PC-3 (cell line): Measurements from ENCODE around the gene NBPF3. TPM values are rescaled to one million over a fixed set of nuclear protein-coding genes. Genes with fewer than 3 reads are reported as not detected.

ENCODE experiments used
- ATAC-seq: fragments of 200-7000 bp; cut with Tn5 transposase; 2 replicates; pipeline ENCODE4 v1.9.1; 2020; ENCODE audit warnings: mild to moderate bottlenecking, moderate library complexity
- BruUV-seq: library from RNA; stranded (reverse); fragments of 400-500 nt; replicated peaks from 2 replicates; lab custom pipeline; 2021; lab: Mats Ljungman, UMichigan
- CTCF ChIA-PET: fragments of 300-600 bp; sonication (Branson Sonifier 250); formaldehyde crosslinking; loops from one replicate; lab custom pipeline; 2022; ENCODE audit warnings: antibody characterized with exemption; lab: Charles Lee
- POLR2A ChIA-PET: fragments of 300-600 bp; sonication (Branson Sonifier 250); formaldehyde crosslinking; loops from one replicate; lab custom pipeline; 2022; ENCODE audit warnings: antibody characterized with exemption; ENCODE audit not compliant: unreplicated experiment; lab: Charles Lee
- DNase-seq: peaks from one replicate; pipeline ENCODE4 v3.0.0-alpha.2; 2015
- H2AFZ ChIP-seq: fragments of 300-600 bp; sonication (generic); 2 replicates; pipeline ENCODE4 v1.6.0; 2016; ENCODE audit warnings: antibody characterized with exemption, low read length
- H3F3A ChIP-seq: fragments of 300-600 bp; sonication (generic); one replicate; pipeline ENCODE4 v1.6.0; 2017; ENCODE audit warnings: antibody characterized with exemption, low read length, control low read depth, mild to moderate bottlenecking; ENCODE audit not compliant: unreplicated experiment
- H3K27ac ChIP-seq: fragments of 300-600 bp; sonication (generic); 2 replicates; pipeline ENCODE4 v1.5.1; 2016; ENCODE audit warnings: mild to moderate bottlenecking, low read length
- H3K27me3 ChIP-seq: fragments of 300-600 bp; sonication (generic); 2 replicates; pipeline ENCODE4 v1.6.1; 2016; ENCODE audit warnings: low read length, mixed read lengths
- H3K36me3 ChIP-seq: fragments of 300-600 bp; sonication (generic); 2 replicates; pipeline ENCODE4 v1.6.1; 2016; ENCODE audit warnings: low read depth, mixed run types, low read length, mixed read lengths
- H3K4me1 ChIP-seq: fragments of 300-600 bp; sonication (generic); 2 replicates; pipeline ENCODE4 v1.5.1; 2016; ENCODE audit warnings: low read length; ENCODE audit not compliant: insufficient read depth
- H3K4me2 ChIP-seq: fragments of 300-600 bp; sonication (generic); 2 replicates; pipeline ENCODE4 v1.6.0; 2016; ENCODE audit warnings: low read length
- H3K4me3 ChIP-seq: fragments of 300-600 bp; sonication (generic); 2 replicates; pipeline ENCODE4 v1.5.1; 2016; ENCODE audit warnings: mild to moderate bottlenecking, low read length, mixed read lengths
- H3K79me2 ChIP-seq: fragments of 300-600 bp; sonication (generic); 2 replicates; pipeline ENCODE4 v1.6.1; 2017; ENCODE audit warnings: low read length, mixed read lengths
- H3K9ac ChIP-seq: fragments of 300-600 bp; sonication (generic); 2 replicates; pipeline ENCODE4 v1.6.0; 2016; ENCODE audit warnings: mild to moderate bottlenecking, low read length
- H3K9me2 ChIP-seq: fragments of 300-600 bp; sonication (generic); replicated peaks from 2 replicates; pipeline ENCODE4 v1.6.1; 2016; ENCODE audit warnings: mixed run types, low read length, mixed read lengths
- H3K9me3 ChIP-seq: fragments of 300-600 bp; sonication (generic); 2 replicates; pipeline ENCODE4 v1.6.1; 2016; ENCODE audit warnings: low read length, mixed read lengths
- H4K20me1 ChIP-seq: fragments of 300-600 bp; sonication (generic); 2 replicates; pipeline ENCODE4 v1.6.1; 2016; ENCODE audit warnings: low read length, mixed read lengths
- EZH2 ChIP-seq: fragments of 300-600 bp; sonication (generic); IDR thresholded peaks from one replicate; pipeline ENCODE4 v1.6.1; 2017; ENCODE audit warnings: antibody characterized with exemption, mild to moderate bottlenecking, low read length; ENCODE audit not compliant: unreplicated experiment
- EZH2phosphoT487 ChIP-seq: fragments of 300-600 bp; sonication (generic); IDR thresholded peaks from 2 replicates; pipeline ENCODE4 v1.6.1; 2018; ENCODE audit warnings: mild to moderate bottlenecking, antibody characterized with exemption, low read length, borderline replicate concordance
- intact Hi-C: fragments of 100-400 bp; cut with micrococcal nuclease; formaldehyde crosslinking; loops from 2 replicates; pipeline ENCODE4 v1.9.0; 2023
- total RNA-seq: library from RNA; depleted of rRNA; stranded (reverse); fragments of >200 nt; gene quantifications from 2 replicates; pipeline ENCODE4 v1.2.3, GENCODE V29; 2014
- TF ChIP-seq, protein P1 (sequence below): fragments of 300-600 bp; sonication (generic); conservative IDR thresholded peaks from 2 replicates; pipeline ENCODE4 v1.5.1; 2017; ENCODE audit warnings: antibody characterized with exemption, low read depth, mild to moderate bottlenecking, low read length

NBPF3 gene
- total RNA-seq, 1 experiment from 2014 or later, result 26.0 TPM

DNA sequence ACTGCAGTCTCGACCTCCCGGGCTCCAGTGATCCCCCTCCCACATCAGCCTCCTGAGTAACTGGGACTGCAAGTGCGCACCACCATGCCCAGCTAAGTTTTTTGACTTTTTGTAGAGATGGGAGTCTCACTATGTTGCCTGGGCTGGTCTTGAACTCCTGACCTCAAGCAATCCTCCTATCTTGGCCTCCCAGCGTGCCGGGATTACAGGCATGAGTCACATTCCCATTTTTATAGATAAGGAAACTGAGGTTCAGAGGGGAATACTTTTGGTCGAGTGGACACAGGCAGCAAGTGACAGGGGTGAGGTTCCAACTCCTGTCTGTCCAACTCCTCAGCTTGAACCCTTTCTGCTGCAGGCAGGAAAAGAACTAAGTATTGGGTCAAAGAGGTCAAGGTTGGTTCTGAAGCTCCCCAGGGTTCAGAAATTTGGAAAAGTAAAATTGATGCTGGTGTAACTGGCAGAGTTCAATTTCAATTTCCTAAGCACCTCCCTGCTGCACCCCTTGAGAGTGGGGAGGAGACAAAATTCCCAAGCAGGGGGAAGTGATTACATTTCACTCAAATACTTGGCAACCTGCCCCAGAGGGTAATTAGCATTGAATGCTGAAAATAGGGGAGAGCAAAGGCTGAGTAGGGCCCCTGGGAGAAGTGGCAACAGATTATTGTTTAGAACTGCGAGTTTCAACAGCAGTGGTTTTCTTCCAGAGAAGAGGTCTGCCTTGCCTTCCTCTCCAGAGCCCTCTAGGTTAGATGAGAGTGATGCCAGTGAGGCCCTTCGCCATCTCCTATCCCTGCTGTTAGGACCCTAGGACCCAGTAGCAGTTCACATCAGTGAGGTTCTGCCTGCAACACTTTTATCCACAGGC is 51.8 kb downstream of the NBPF3 start:
- H3K79me2 ChIP-seq, result no peaks in the 10 kb centered on the region

DNA sequence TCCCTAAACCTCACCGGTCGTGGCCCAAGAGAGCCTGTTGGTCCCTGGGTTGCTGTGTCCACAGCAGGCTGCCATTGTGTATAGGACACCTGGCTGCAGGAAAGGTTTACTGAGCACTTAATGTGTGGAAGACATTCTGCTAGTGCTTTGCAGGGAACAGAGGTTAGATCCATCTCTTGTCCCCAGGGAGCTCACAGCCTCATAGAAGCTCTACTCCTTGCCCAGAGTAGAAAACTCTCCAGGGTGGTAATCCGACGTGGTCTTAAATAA is 52.4 kb downstream of the NBPF3 start:
- Histone ChIP-seq H3K4me1 (no peaks in the 10 kb centered on the region), H3F3A (no peaks in the 10 kb centered on the region), H2AFZ (no peak overlapping the region), H3K9me2 (no peaks in the 10 kb centered on the region), H4K20me1 (no peaks in the 10 kb centered on the region), H3K79me2 (no peaks in the 10 kb centered on the region), H3K36me3 (no peaks in the 10 kb centered on the region), H3K27me3 (no peaks in the 10 kb centered on the region), H3K27ac (no peak overlapping the region), H3K9ac (no peak overlapping the region), H3K9me3 (no peaks in the 10 kb centered on the region), H3K4me2 (no peak overlapping the region), H3K4me3 (no peak overlapping the region)
- ATAC-seq (no peak), DNase-seq (no peak)
- no TSS peak for BruUV-seq
- ChIA-PET CTCF (interaction anchor here (0.5 to 2.2 kb wide), 2 partner anchors 19 to 121 kb away, joined by 3 to 24 read pairs; no protein-coding TSS in a partner anchor), POLR2A (no interaction called here)
- TF ChIP-seq EZH2phosphoT487, result no peak
- TF ChIP-seq, protein P1, sequence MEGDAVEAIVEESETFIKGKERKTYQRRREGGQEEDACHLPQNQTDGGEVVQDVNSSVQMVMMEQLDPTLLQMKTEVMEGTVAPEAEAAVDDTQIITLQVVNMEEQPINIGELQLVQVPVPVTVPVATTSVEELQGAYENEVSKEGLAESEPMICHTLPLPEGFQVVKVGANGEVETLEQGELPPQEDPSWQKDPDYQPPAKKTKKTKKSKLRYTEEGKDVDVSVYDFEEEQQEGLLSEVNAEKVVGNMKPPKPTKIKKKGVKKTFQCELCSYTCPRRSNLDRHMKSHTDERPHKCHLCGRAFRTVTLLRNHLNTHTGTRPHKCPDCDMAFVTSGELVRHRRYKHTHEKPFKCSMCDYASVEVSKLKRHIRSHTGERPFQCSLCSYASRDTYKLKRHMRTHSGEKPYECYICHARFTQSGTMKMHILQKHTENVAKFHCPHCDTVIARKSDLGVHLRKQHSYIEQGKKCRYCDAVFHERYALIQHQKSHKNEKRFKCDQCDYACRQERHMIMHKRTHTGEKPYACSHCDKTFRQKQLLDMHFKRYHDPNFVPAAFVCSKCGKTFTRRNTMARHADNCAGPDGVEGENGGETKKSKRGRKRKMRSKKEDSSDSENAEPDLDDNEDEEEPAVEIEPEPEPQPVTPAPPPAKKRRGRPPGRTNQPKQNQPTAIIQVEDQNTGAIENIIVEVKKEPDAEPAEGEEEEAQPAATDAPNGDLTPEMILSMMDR, result no peak
- TF ChIP-seq EZH2, result no peak
- intact Hi-C loops, result loop anchor here (10.0 kb wide), 1 partner anchor 257 kb away; no protein-coding TSS in a partner anchor

More for the DNA sequence above, 51.8 kb downstream of the NBPF3 start:
- H2AFZ ChIP-seq, result no peak overlapping the region
- no peaks in the 10 kb centered on the region for H3K9me3 ChIP-seq
- H3K36me3 ChIP-seq, result no peaks in the 10 kb centered on the region
- H4K20me1 ChIP-seq, result no peaks in the 10 kb centered on the region
- ChIA-PET POLR2A (no interaction called here), CTCF (interaction anchor here (0.5 to 2.2 kb wide), 2 partner anchors 19 to 121 kb away, joined by 3 to 24 read pairs; no protein-coding TSS in a partner anchor)
- H3K4me1 ChIP-seq, result no peaks in the 10 kb centered on the region
- H3K9ac ChIP-seq, result no peak overlapping the region
- intact Hi-C loops, result loop anchor here (2.0 to 10.0 kb wide), 3 partner anchors 51 to 257 kb away; partner anchors contain the start of gene NBPF3
- no TSS peak for BruUV-seq
- no peak overlapping the region for H3K27ac ChIP-seq
- H3K27me3 ChIP-seq, result no peaks in the 10 kb centered on the region
- no peak overlapping the region for H3K4me2 ChIP-seq
- H3F3A ChIP-seq, result no peaks in the 10 kb centered on the region
- DNase-seq, result no peak
- no peak for ATAC-seq
- no peaks in the 10 kb centered on the region for H3K9me2 ChIP-seq
- TF ChIP-seq, protein P1, result no peak
- no peak for TF ChIP-seq EZH2phosphoT487
- no peak for TF ChIP-seq EZH2
- no peak overlapping the region for H3K4me3 ChIP-seq

DNA sequence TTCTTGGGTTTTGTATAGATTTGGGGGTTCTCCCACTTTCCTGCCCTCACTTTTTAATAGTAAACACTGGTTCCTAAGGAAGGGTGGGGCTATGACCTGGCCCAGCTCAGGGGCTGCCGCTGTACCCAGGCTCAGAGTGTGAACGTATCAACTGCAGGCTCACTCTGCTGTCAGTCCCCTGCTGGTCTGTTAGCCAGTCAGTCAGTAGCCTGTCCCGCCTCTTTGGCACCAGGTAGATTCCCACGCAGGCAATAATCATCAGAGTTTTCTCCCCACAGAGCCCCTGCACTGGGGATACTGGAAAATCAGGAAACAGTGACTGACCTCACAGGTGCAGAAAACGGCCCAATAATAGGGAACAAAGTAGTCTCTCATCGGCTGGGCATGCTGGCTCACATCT is 54.3 kb downstream of the NBPF3 start:
- no peaks in the 10 kb centered on the region for H3K9me3 ChIP-seq
- DNase-seq (no peak), ATAC-seq (no peak)
- H4K20me1 ChIP-seq, result no peaks in the 10 kb centered on the region
- no TSS peak for BruUV-seq
- no peak overlapping the region for H3K9ac ChIP-seq
- TF ChIP-seq, protein P1, result no peak
- TF ChIP-seq EZH2, result no peak
- no peak for TF ChIP-seq EZH2phosphoT487
- intact Hi-C loops, result loop anchor here (10.0 kb wide), 1 partner anchor 259 kb away; no protein-coding TSS in a partner anchor
- H3K4me3 ChIP-seq, result no peak overlapping the region
- H3K9me2 ChIP-seq, result no peaks in the 10 kb centered on the region
- no peaks in the 10 kb centered on the region for H3K27me3 ChIP-seq
- H2AFZ ChIP-seq, result no peak overlapping the region
- POLR2A ChIA-PET, result no interaction called here
- no peaks in the 10 kb centered on the region for H3K79me2 ChIP-seq
- H3F3A ChIP-seq, result no peaks in the 10 kb centered on the region
- CTCF ChIA-PET, result no interaction called here
- no peaks in the 10 kb centered on the region for H3K36me3 ChIP-seq
- no peak overlapping the region for H3K27ac ChIP-seq
- H3K4me2 ChIP-seq, result no peak overlapping the region
- H3K4me1 ChIP-seq, result no peaks in the 10 kb centered on the region
